Liver (tissue), 9 donors: ENCODE measurements around the gene NAA38. TPM values are rescaled to one million over a fixed set of nuclear protein-coding genes. Genes with fewer than 3 reads are reported as not detected.

Source experiments
- DNase-seq: peaks from one replicate; pipeline ENCODE4 v3.0.0-alpha.2; 2017; ENCODE audit warnings: low spot score
- H3K27ac ChIP-seq, 2 donors: one replicate each; pipeline ENCODE4 v1.7.0; 2013; ENCODE audit warnings: inconsistent platforms in 2 of 2, low read length in 2 of 2, control low read depth in 1 of 2, low read depth in 1 of 2, mild to moderate bottlenecking in 1 of 2
- H3K27me3 ChIP-seq, 4 donors: one replicate each; pipeline versions ENCODE4 v1.6.1 to v1.7.0; 2013; ENCODE audit warnings: low read length in 3 of 4, inconsistent platforms in 1 of 4, mild to moderate bottlenecking in 1 of 4, moderate library complexity in 1 of 4; ENCODE audit not compliant: control insufficient read depth in 4 of 4, insufficient read depth in 4 of 4
- H3K36me3 ChIP-seq, 4 donors: one replicate each; pipeline versions ENCODE4 v1.6.1 to v1.7.0; 2013; ENCODE audit warnings: low read length in 3 of 4, mild to moderate bottlenecking in 3 of 4, low read depth in 1 of 4, moderate library complexity in 1 of 4; ENCODE audit not compliant: control insufficient read depth in 4 of 4, insufficient read depth in 3 of 4
- H3K4me1 ChIP-seq, 4 donors: one replicate each; pipeline versions ENCODE4 v1.6.1 to v1.7.0; 2013; ENCODE audit warnings: low read length in 3 of 4, mild to moderate bottlenecking in 3 of 4, moderate library complexity in 1 of 4; ENCODE audit not compliant: control insufficient read depth in 4 of 4, insufficient read depth in 4 of 4
- H3K4me3 ChIP-seq, 3 donors: one replicate each; pipeline versions ENCODE4 v1.6.1 to v1.7.0; 2013; ENCODE audit warnings: low read length in 3 of 3, control low read depth in 1 of 3, low read depth in 1 of 3, mild to moderate bottlenecking in 1 of 3
- H3K9ac ChIP-seq, 2 donors: one replicate each; pipeline ENCODE4 v1.7.0; 2013; ENCODE audit warnings: low read length in 2 of 2, mild to moderate bottlenecking in 2 of 2, moderate library complexity in 2 of 2, control low read depth in 1 of 2, low read depth in 1 of 2
- H3K9me3 ChIP-seq, 4 donors: one replicate each; pipeline versions ENCODE4 v1.6.1 to v1.7.0; 2013; ENCODE audit warnings: low read length in 3 of 4; ENCODE audit not compliant: control insufficient read depth in 4 of 4
- EGR1 ChIP-seq, 2 donors: IDR thresholded peaks; 2 replicates each; pipeline ENCODE4 v1.6.1; 2016 to 2018; ENCODE audit warnings: antibody characterized with exemption in 2 of 2, low read depth in 2 of 2
- FOXA1 ChIP-seq: IDR thresholded peaks from 2 replicates; pipeline ENCODE4 v1.6.1; 2016; ENCODE audit warnings: antibody characterized with exemption
- FOXA2 ChIP-seq: IDR thresholded peaks from 2 replicates; pipeline ENCODE4 v1.6.1; 2016; ENCODE audit warnings: antibody characterized with exemption
- GABPA ChIP-seq, 2 donors: IDR thresholded peaks in 1 of 2; conservative IDR thresholded peaks in 1 of 2; 2 replicates each; pipeline ENCODE4 v1.6.1; 2016; ENCODE audit warnings: antibody characterized with exemption in 2 of 2, mild to moderate bottlenecking in 1 of 2, moderate library complexity in 1 of 2
- HNF4A ChIP-seq, 2 donors: conservative IDR thresholded peaks; 2 replicates each; pipeline ENCODE4 v1.6.1; 2016; ENCODE audit warnings: antibody characterized with exemption in 2 of 2, mild to moderate bottlenecking in 2 of 2
- HNF4G ChIP-seq: IDR thresholded peaks from 2 replicates; pipeline ENCODE4 v1.6.1; 2016; ENCODE audit warnings: antibody characterized with exemption
- JUND ChIP-seq, 2 donors: IDR thresholded peaks; 2 replicates each; pipeline ENCODE4 v1.6.1; 2016; ENCODE audit warnings: antibody characterized with exemption in 2 of 2
- MAX ChIP-seq: IDR thresholded peaks from 2 replicates; pipeline ENCODE4 v1.6.1; 2016; ENCODE audit warnings: antibody characterized with exemption
- RAD21 ChIP-seq, 2 donors: IDR thresholded peaks; 2 replicates each; pipeline ENCODE4 v1.6.1; 2016; ENCODE audit warnings: antibody characterized with exemption in 2 of 2, mild to moderate bottlenecking in 2 of 2
- RXRA ChIP-seq, 2 donors: IDR thresholded peaks; 2 replicates each; pipeline ENCODE4 v1.6.1; 2017 to 2018; ENCODE audit warnings: antibody characterized with exemption in 2 of 2, mild to moderate bottlenecking in 1 of 2
- SP1 ChIP-seq: IDR thresholded peaks from 2 replicates; pipeline ENCODE4 v1.6.1; 2018; ENCODE audit warnings: antibody characterized with exemption, mild to moderate bottlenecking
- TAF1 ChIP-seq: conservative IDR thresholded peaks from 2 replicates; pipeline ENCODE4 v1.6.1; 2016; ENCODE audit warnings: antibody characterized with exemption, mild to moderate bottlenecking
- YY1 ChIP-seq: IDR thresholded peaks from 2 replicates; pipeline ENCODE4 v1.6.1; 2016; ENCODE audit warnings: antibody characterized with exemption, mild to moderate bottlenecking
- WGBS: extraction: QIAGEN DNeasy Blood & Tissue Kit; methylation state at CpG from one replicate; pipeline ENCODE4 v1.1.7; 2013; 5-methylcytosine and 5-hydroxymethylcytosine counted together
- polyA plus RNA-seq, 2 donors: library from polyadenylated mRNA; stranded (reverse) in 1 of 2; unstranded in 1 of 2; fragments of 200-250 nt in 1 of 2; fragments of >200 nt in 1 of 2; fragmentation: Nextera tagmentation in 1 of 2; extraction: Ambion mirVana in 1 of 2; gene quantifications; one replicate each; pipeline versions ENCODE4 v1.2.1 to v1.2.3, GENCODE V29; 2013 to 2015
- total RNA-seq, 2 donors: library from RNA; depleted of rRNA; stranded (reverse); fragments of >200 nt; gene quantifications; one replicate each; pipeline ENCODE4 v1.2.3, GENCODE V29; 2014
- TF ChIP-seq, protein P1 (sequence below): IDR thresholded peaks from 2 replicates; pipeline ENCODE4 v1.6.1; 2016; ENCODE audit warnings: antibody characterized with exemption
- TF ChIP-seq, protein P2 (sequence below): IDR thresholded peaks from 2 replicates; pipeline ENCODE4 v1.6.1; 2016; ENCODE audit warnings: antibody characterized with exemption
- TF ChIP-seq, protein P3 (sequence below): IDR thresholded peaks from 2 replicates; pipeline ENCODE4 v1.6.1; 2016; ENCODE audit warnings: antibody characterized with exemption, mild to moderate bottlenecking
- TF ChIP-seq, protein P4 (sequence below): fragments of 150-350 bp; IDR thresholded peaks from 2 replicates; pipeline ENCODE4 v1.5.1; 2017; ENCODE audit warnings: improper control_type of control experiment, low read depth, low read length; ENCODE audit not compliant: missing input control
- donor health status: healthy.
- donor health status: healthy.
- donor health status: healthy.
- donor health status: healthy.
- donor health status: healthy.

The NAA38 gene
- total and polyA plus RNA-seq, 4 donors = 24.3 to 118 (median 56.8) TPM

- Histone ChIP-seq H3K9ac (no peak overlapping the region), H3K9me3 (no peaks in the 10 kb centered on the region), H3K36me3 (no peaks in the 10 kb centered on the region), H3K27ac (no peak overlapping the region), H3K4me3 (no peak overlapping the region), H3K27me3 (no peaks in the 10 kb centered on the region), H3K4me1 (no peaks in the 10 kb centered on the region)
- TF ChIP-seq, protein P1, sequence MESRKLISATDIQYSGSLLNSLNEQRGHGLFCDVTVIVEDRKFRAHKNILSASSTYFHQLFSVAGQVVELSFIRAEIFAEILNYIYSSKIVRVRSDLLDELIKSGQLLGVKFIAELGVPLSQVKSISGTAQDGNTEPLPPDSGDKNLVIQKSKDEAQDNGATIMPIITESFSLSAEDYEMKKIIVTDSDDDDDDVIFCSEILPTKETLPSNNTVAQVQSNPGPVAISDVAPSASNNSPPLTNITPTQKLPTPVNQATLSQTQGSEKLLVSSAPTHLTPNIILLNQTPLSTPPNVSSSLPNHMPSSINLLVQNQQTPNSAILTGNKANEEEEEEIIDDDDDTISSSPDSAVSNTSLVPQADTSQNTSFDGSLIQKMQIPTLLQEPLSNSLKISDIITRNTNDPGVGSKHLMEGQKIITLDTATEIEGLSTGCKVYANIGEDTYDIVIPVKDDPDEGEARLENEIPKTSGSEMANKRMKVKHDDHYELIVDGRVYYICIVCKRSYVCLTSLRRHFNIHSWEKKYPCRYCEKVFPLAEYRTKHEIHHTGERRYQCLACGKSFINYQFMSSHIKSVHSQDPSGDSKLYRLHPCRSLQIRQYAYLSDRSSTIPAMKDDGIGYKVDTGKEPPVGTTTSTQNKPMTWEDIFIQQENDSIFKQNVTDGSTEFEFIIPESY = no peak
- TF ChIP-seq RAD21 (IDR thresholded peaks at IDR 0.05) (no peak), HNF4G (no peak), FOXA2 (no peak), EGR1 (IDR thresholded peaks at IDR 0.05; ENCODE audit: low read depth in 2 of 2) (no peak), YY1 (no peak), SP1 (no peak), TAF1 (no peak), GABPA (IDR thresholded peaks at IDR 0.05 in 1 of 2, conservative IDR thresholded peaks at IDR 0.05 in 1 of 2) (no peak), JUND (IDR thresholded peaks at IDR 0.05) (no peak), HNF4A (conservative IDR thresholded peaks at IDR 0.05) (no peak), FOXA1 (no peak), RXRA (IDR thresholded peaks at IDR 0.05) (no peak)
- TF ChIP-seq, protein P2, sequence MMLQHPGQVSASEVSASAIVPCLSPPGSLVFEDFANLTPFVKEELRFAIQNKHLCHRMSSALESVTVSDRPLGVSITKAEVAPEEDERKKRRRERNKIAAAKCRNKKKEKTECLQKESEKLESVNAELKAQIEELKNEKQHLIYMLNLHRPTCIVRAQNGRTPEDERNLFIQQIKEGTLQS = no peak
- TF ChIP-seq, protein P3, sequence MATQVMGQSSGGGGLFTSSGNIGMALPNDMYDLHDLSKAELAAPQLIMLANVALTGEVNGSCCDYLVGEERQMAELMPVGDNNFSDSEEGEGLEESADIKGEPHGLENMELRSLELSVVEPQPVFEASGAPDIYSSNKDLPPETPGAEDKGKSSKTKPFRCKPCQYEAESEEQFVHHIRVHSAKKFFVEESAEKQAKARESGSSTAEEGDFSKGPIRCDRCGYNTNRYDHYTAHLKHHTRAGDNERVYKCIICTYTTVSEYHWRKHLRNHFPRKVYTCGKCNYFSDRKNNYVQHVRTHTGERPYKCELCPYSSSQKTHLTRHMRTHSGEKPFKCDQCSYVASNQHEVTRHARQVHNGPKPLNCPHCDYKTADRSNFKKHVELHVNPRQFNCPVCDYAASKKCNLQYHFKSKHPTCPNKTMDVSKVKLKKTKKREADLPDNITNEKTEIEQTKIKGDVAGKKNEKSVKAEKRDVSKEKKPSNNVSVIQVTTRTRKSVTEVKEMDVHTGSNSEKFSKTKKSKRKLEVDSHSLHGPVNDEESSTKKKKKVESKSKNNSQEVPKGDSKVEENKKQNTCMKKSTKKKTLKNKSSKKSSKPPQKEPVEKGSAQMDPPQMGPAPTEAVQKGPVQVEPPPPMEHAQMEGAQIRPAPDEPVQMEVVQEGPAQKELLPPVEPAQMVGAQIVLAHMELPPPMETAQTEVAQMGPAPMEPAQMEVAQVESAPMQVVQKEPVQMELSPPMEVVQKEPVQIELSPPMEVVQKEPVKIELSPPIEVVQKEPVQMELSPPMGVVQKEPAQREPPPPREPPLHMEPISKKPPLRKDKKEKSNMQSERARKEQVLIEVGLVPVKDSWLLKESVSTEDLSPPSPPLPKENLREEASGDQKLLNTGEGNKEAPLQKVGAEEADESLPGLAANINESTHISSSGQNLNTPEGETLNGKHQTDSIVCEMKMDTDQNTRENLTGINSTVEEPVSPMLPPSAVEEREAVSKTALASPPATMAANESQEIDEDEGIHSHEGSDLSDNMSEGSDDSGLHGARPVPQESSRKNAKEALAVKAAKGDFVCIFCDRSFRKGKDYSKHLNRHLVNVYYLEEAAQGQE = no peak
- 81% methylated on average over 10 of the region's 10 CpGs for WGBS
- no peak for DNase-seq
Observed at GRCh38 chr17:7818026-7818425, 39.3 kb downstream of the NAA38 start.

- DNase-seq = no peak
- Histone ChIP-seq H3K9me3 (no peaks in the 10 kb centered on the region), H3K36me3 (no peaks in the 10 kb centered on the region), H3K4me1 (no peaks in the 10 kb centered on the region), H3K9ac (no peak overlapping the region), H3K27me3 (no peaks in the 10 kb centered on the region), H3K27ac (no peak overlapping the region), H3K4me3 (no peak overlapping the region)
- WGBS = 81% methylated on average over 9 of the region's 9 CpGs
- TF ChIP-seq, protein P2 = no peak
- TF ChIP-seq, protein P4, sequence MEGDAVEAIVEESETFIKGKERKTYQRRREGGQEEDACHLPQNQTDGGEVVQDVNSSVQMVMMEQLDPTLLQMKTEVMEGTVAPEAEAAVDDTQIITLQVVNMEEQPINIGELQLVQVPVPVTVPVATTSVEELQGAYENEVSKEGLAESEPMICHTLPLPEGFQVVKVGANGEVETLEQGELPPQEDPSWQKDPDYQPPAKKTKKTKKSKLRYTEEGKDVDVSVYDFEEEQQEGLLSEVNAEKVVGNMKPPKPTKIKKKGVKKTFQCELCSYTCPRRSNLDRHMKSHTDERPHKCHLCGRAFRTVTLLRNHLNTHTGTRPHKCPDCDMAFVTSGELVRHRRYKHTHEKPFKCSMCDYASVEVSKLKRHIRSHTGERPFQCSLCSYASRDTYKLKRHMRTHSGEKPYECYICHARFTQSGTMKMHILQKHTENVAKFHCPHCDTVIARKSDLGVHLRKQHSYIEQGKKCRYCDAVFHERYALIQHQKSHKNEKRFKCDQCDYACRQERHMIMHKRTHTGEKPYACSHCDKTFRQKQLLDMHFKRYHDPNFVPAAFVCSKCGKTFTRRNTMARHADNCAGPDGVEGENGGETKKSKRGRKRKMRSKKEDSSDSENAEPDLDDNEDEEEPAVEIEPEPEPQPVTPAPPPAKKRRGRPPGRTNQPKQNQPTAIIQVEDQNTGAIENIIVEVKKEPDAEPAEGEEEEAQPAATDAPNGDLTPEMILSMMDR = no peak
- TF ChIP-seq FOXA1 (no peak), FOXA2 (no peak), JUND (IDR thresholded peaks at IDR 0.05) (no peak), MAX (no peak), HNF4A (conservative IDR thresholded peaks at IDR 0.05) (no peak), YY1 (no peak), EGR1 (IDR thresholded peaks at IDR 0.05; ENCODE audit: low read depth in 2 of 2) (no peak), SP1 (no peak), TAF1 (no peak)
Observed at GRCh38 chr17:7817643-7817964, 39.8 kb downstream of the NAA38 start.
